Subcutaneous abdominal adipose tissue (tissue), 5 donors: ENCODE data around the gene MYOD1.

ENCODE experiments used
- H3K27ac ChIP-seq: one replicate; pipeline ENCODE4 v1.7.0; 2013; ENCODE audit warnings: low read depth, mild to moderate bottlenecking, inconsistent platforms, low read length, moderate library complexity
- H3K27me3 ChIP-seq, 5 donors: one replicate each; pipeline ENCODE4 v1.7.0; 2013; ENCODE audit warnings: low read length in 5 of 5, inconsistent platforms in 1 of 5; ENCODE audit not compliant: control insufficient read depth in 5 of 5, insufficient read depth in 4 of 5
- H3K36me3 ChIP-seq, 5 donors: one replicate each; pipeline ENCODE4 v1.7.0; 2013; ENCODE audit warnings: low read length in 5 of 5; ENCODE audit not compliant: control insufficient read depth in 5 of 5, insufficient read depth in 5 of 5
- H3K4me1 ChIP-seq, 5 donors: one replicate each; pipeline ENCODE4 v1.7.0; 2013; ENCODE audit warnings: low read length in 5 of 5, mild to moderate bottlenecking in 3 of 5, moderate library complexity in 1 of 5; ENCODE audit not compliant: control insufficient read depth in 5 of 5, insufficient read depth in 5 of 5
- H3K4me3 ChIP-seq, 5 donors: one replicate each; pipeline ENCODE4 v1.7.0; 2013; ENCODE audit warnings: low read length in 5 of 5, low read depth in 1 of 5
- H3K9ac ChIP-seq, 5 donors: one replicate each; pipeline ENCODE4 v1.7.0; 2013; ENCODE audit warnings: low read length in 5 of 5, mild to moderate bottlenecking in 4 of 5, moderate library complexity in 3 of 5
- H3K9me3 ChIP-seq, 5 donors: one replicate each; pipeline ENCODE4 v1.7.0; 2013; ENCODE audit warnings: low read length in 5 of 5; ENCODE audit not compliant: control insufficient read depth in 5 of 5
- donor health status: healthy.
- donor health status: healthy.
- donor health status: healthy.
- donor health status: healthy.
- donor health status: healthy.

Gene MYOD1

GRCh38 chr11:17760102-17761029, 41.0 kb downstream of the MYOD1 start:
- no peak overlapping the region for H3K27ac ChIP-seq
- H3K4me1 ChIP-seq, result peaks cover 0 to 4% (median 0%) of the 10 kb centered on the region in 5 donors
- no peaks in the 10 kb centered on the region for H3K36me3 ChIP-seq
- no peak overlapping the region for H3K4me3 ChIP-seq
- H3K27me3 ChIP-seq, result peaks cover 0 to 14% (median 8%) of the 10 kb centered on the region in 5 donors
- peaks cover 0 to 5% (median 0%) of the 10 kb centered on the region in 5 donors for H3K9me3 ChIP-seq
- no peak overlapping the region for H3K9ac ChIP-seq

- no peak overlapping the region for H3K27ac ChIP-seq
- peaks cover 0 to 4% (median 0%) of the 10 kb centered on the region in 5 donors for H3K4me1 ChIP-seq
- H3K9ac ChIP-seq, result no peak overlapping the region
- H3K9me3 ChIP-seq, result peaks cover 0 to 5% (median 0%) of the 10 kb centered on the region in 5 donors
- H3K27me3 ChIP-seq, result peaks cover 0 to 19% (median 14%) of the 10 kb centered on the region in 5 donors
- no peak overlapping the region for H3K4me3 ChIP-seq
- no peaks in the 10 kb centered on the region for H3K36me3 ChIP-seq
Measured at GRCh38 chr11:17762309-17762974, 43.1 kb downstream of the MYOD1 start.

GRCh38 chr11:17763244-17763643, 43.9 kb downstream of the MYOD1 start:
- Histone ChIP-seq H3K27ac (no peak overlapping the region), H3K4me1 (peaks cover 0 to 4% (median 0%) of the 10 kb centered on the region in 5 donors), H3K36me3 (no peaks in the 10 kb centered on the region), H3K9me3 (peaks cover 0 to 5% (median 0%) of the 10 kb centered on the region in 5 donors), H3K27me3 (peaks cover 0 to 19% (median 14%) of the 10 kb centered on the region in 5 donors), H3K9ac (no peak overlapping the region), H3K4me3 (no peak overlapping the region)

GRCh38 chr11:17763703-17764102, 44.3 kb downstream of the MYOD1 start:
- Histone ChIP-seq H3K27ac (no peak overlapping the region), H3K9me3 (peaks cover 0 to under 1% (median 0%) of the 10 kb centered on the region in 5 donors), H3K4me3 (no peak overlapping the region), H3K36me3 (no peaks in the 10 kb centered on the region), H3K9ac (no peak overlapping the region), H3K4me1 (peaks cover 0 to 4% (median 0%) of the 10 kb centered on the region in 5 donors), H3K27me3 (peaks cover 0 to 19% (median 14%) of the 10 kb centered on the region in 5 donors)

- no peak overlapping the region for H3K27ac ChIP-seq
- H3K27me3 ChIP-seq, result peaks cover 0 to 19% (median 14%) of the 10 kb centered on the region in 5 donors
- no peaks in the 10 kb centered on the region for H3K36me3 ChIP-seq
- no peaks in the 10 kb centered on the region for H3K9me3 ChIP-seq
- H3K4me1 ChIP-seq, result peaks cover 0 to 4% (median 0%) of the 10 kb centered on the region in 5 donors
- H3K4me3 ChIP-seq, result no peak overlapping the region
- no peak overlapping the region for H3K9ac ChIP-seq
Measured at GRCh38 chr11:17764446-17765218, 45.3 kb downstream of the MYOD1 start.

GRCh38 chr11:17765356-17766072, 46.1 kb downstream of the MYOD1 start:
- Histone ChIP-seq H3K27ac (no peak overlapping the region), H3K4me3 (no peak overlapping the region), H3K27me3 (peaks cover 0 to 19% (median 13%) of the 10 kb centered on the region in 5 donors), H3K36me3 (no peaks in the 10 kb centered on the region), H3K9me3 (no peaks in the 10 kb centered on the region), H3K4me1 (peaks cover 0 to 3% (median 0%) of the 10 kb centered on the region in 5 donors), H3K9ac (no peak overlapping the region)

GRCh38 chr11:17766073-17766359, 46.6 kb downstream of the MYOD1 start:
- peaks cover 0 to 19% (median 13%) of the 10 kb centered on the region in 5 donors for H3K27me3 ChIP-seq
- no peak overlapping the region for H3K4me3 ChIP-seq
- H3K9ac ChIP-seq, result no peak overlapping the region
- no peaks in the 10 kb centered on the region for H3K4me1 ChIP-seq
- no peaks in the 10 kb centered on the region for H3K9me3 ChIP-seq
- no peaks in the 10 kb centered on the region for H3K36me3 ChIP-seq
- no peak overlapping the region for H3K27ac ChIP-seq

GRCh38 chr11:17766590-17766989, 47.2 kb downstream of the MYOD1 start:
- Histone ChIP-seq H3K27ac (no peak overlapping the region), H3K36me3 (no peaks in the 10 kb centered on the region), H3K9me3 (no peaks in the 10 kb centered on the region), H3K9ac (no peak overlapping the region), H3K27me3 (peaks cover 0 to 19% (median 13%) of the 10 kb centered on the region in 5 donors), H3K4me3 (no peak overlapping the region), H3K4me1 (no peaks in the 10 kb centered on the region)

- Histone ChIP-seq H3K36me3 (no peaks in the 10 kb centered on the region), H3K27ac (no peak overlapping the region), H3K27me3 (peaks cover 0 to 19% (median 13%) of the 10 kb centered on the region in 5 donors), H3K9ac (no peak overlapping the region), H3K4me3 (no peak overlapping the region), H3K9me3 (no peaks in the 10 kb centered on the region), H3K4me1 (no peaks in the 10 kb centered on the region)
Measured at GRCh38 chr11:17767301-17767885, 48.0 kb downstream of the MYOD1 start.
